IMR-90 (cell line): ENCODE data around the gene ESRRG. TPM values are rescaled to one million over a fixed set of nuclear protein-coding genes. Genes with fewer than 3 reads are reported as not detected.

Experiments
- ATAC-seq: fragments of 200-7000 bp; cut with Tn5 transposase; 2 replicates; pipeline ENCODE4 v1.9.1; 2020; ENCODE audit warnings: low read depth, mild to moderate bottlenecking, moderate library complexity
- BruUV-seq: library from RNA; stranded (reverse); fragments of 400-500 nt; replicated peaks from 2 replicates; lab custom pipeline; 2021; lab: Mats Ljungman, UMichigan
- CTCF ChIA-PET: fragments of 300-600 bp; formaldehyde crosslinking; extraction: SDS; loops from one replicate; lab custom pipeline; 2021; ENCODE audit warnings: antibody characterized with exemption; lab: Yijun Ruan, JAX
- POLR2A ChIA-PET: fragments of 300-600 bp; sonication (Branson Sonifier 250); formaldehyde crosslinking; loops from one replicate; lab custom pipeline; 2022; ENCODE audit warnings: antibody characterized with exemption; ENCODE audit not compliant: unreplicated experiment; lab: Charles Lee
- DNase-seq: peaks from one replicate; pipeline ENCODE4 v3.0.0; 2013
- H2AFZ ChIP-seq: replicated peaks from 2 replicates; pipeline ENCODE3; 2013; ENCODE audit warnings: low read length, mild to moderate bottlenecking; ENCODE audit not compliant: poor library complexity
- H2AK5ac ChIP-seq: 2 replicates; pipeline ENCODE4 v1.6.1; 2013; ENCODE audit warnings: low read depth, low read length, inconsistent platforms
- H2AK9ac ChIP-seq: replicated peaks from 2 replicates; pipeline ENCODE3; 2013; ENCODE audit warnings: mild to moderate bottlenecking, low read depth, low read length, moderate library complexity; ENCODE audit not compliant: poor library complexity
- H2BK120ac ChIP-seq: 2 replicates; pipeline ENCODE4 v1.6.1; 2013; ENCODE audit warnings: low read depth, low read length, inconsistent platforms
- H2BK15ac ChIP-seq: 3 replicates; pipeline ENCODE4 v1.6.1; 2013; ENCODE audit warnings: low read depth, low read length, inconsistent platforms
- H2BK20ac ChIP-seq: 2 replicates; pipeline ENCODE4 v1.6.1; 2013; ENCODE audit warnings: low read depth, mild to moderate bottlenecking, inconsistent platforms, low read length, moderate library complexity
- H2BK5ac ChIP-seq: 2 replicates; pipeline ENCODE4 v1.6.1; 2013; ENCODE audit warnings: mild to moderate bottlenecking, low read depth, low read length, inconsistent platforms; ENCODE audit not compliant: poor library complexity, severe bottlenecking
- H3K14ac ChIP-seq: replicated peaks from 2 replicates; pipeline ENCODE4 v1.6.1; 2013; ENCODE audit warnings: low read depth, low read length, inconsistent platforms
- H3K18ac ChIP-seq: 2 replicates; pipeline ENCODE4 v1.6.1; 2013; ENCODE audit warnings: low read depth, low read length, control low read depth
- H3K23ac ChIP-seq: 2 replicates; pipeline ENCODE4 v1.6.1; 2013; ENCODE audit warnings: low read depth, low read length, inconsistent platforms
- H3K27ac ChIP-seq: 2 replicates; pipeline ENCODE4 v1.5.1; 2013; ENCODE audit warnings: mild to moderate bottlenecking, control low read depth, low read length; ENCODE audit not compliant: insufficient read depth
- H3K27me3 ChIP-seq: 2 replicates; pipeline ENCODE4 v1.6.1; 2013; ENCODE audit warnings: low read length; ENCODE audit not compliant: control insufficient read depth, insufficient read depth
- H3K36me3 ChIP-seq: 2 replicates; pipeline ENCODE4 v1.6.1; 2013; ENCODE audit warnings: low read length, mixed read lengths; ENCODE audit not compliant: control insufficient read depth, insufficient read depth
- H3K4ac ChIP-seq: 2 replicates; pipeline ENCODE4 v1.6.1; 2013; ENCODE audit warnings: low read depth, low read length, inconsistent platforms
- H3K4me1 ChIP-seq: 2 replicates; pipeline ENCODE4 v1.6.1; 2013; ENCODE audit warnings: low read length, mixed read lengths; ENCODE audit not compliant: control insufficient read depth, insufficient read depth
- H3K4me2 ChIP-seq: 2 replicates; pipeline ENCODE4 v1.6.1; 2013; ENCODE audit warnings: low read depth, mild to moderate bottlenecking, control low read depth, low read length, moderate library complexity
- H3K4me3 ChIP-seq: 2 replicates; pipeline ENCODE4 v1.5.1; 2013; ENCODE audit warnings: low read depth, mild to moderate bottlenecking, control low read depth, low read length, moderate library complexity; ENCODE audit not compliant: insufficient read depth
- H3K56ac ChIP-seq: 2 replicates; pipeline ENCODE4 v1.6.1; 2013; ENCODE audit warnings: low read length, inconsistent platforms; ENCODE audit not compliant: insufficient read depth; ENCODE audit errors: extremely low read depth
- H3K79me1 ChIP-seq, 2 experiments: 2 replicates each; pipeline ENCODE4 v1.6.1; 2013; ENCODE audit warnings: low read length in 2 of 2, inconsistent platforms in 1 of 2, low read depth in 1 of 2
- H3K9ac ChIP-seq: 2 replicates; pipeline ENCODE4 v1.6.1; 2013; ENCODE audit warnings: low read depth, low read length, control low read depth
- H3K9me1 ChIP-seq: 2 replicates; pipeline ENCODE4 v1.6.1; 2013; ENCODE audit warnings: low read length, inconsistent platforms; ENCODE audit not compliant: insufficient read depth
- H3K9me3 ChIP-seq: 2 replicates; pipeline ENCODE4 v1.6.1; 2013; ENCODE audit warnings: low read length; ENCODE audit not compliant: control insufficient read depth, insufficient read depth
- H4K20me1 ChIP-seq: 2 replicates; pipeline ENCODE4 v1.6.1; 2013; ENCODE audit warnings: low read length, inconsistent platforms; ENCODE audit not compliant: insufficient read depth
- H4K5ac ChIP-seq: 2 replicates; pipeline ENCODE4 v1.6.1; 2013; ENCODE audit warnings: mild to moderate bottlenecking, low read depth, low read length, control low read depth
- H4K8ac ChIP-seq, 2 experiments: 2 replicates each; pipeline ENCODE4 v1.6.1; 2013; ENCODE audit warnings: low read depth in 2 of 2, low read length in 2 of 2, control low read depth in 1 of 2, inconsistent platforms in 1 of 2
- H4K91ac ChIP-seq: 2 replicates; pipeline ENCODE4 v1.6.1; 2013; ENCODE audit warnings: low read depth, low read length, inconsistent platforms; ENCODE audit not compliant: insufficient read depth
- CEBPB ChIP-seq: IDR thresholded peaks from 2 replicates; pipeline ENCODE4 v1.6.1; 2012; ENCODE audit warnings: low read depth, low read length, improper control_type of control experiment
- CTCF ChIP-seq: conservative IDR thresholded peaks from 2 replicates; pipeline ENCODE4 v1.5.1; 2012; ENCODE audit warnings: mild to moderate bottlenecking, low read depth, low read length, improper control_type of control experiment
- ELK1 ChIP-seq: fragments of 150-350 bp; IDR thresholded peaks from 2 replicates; pipeline ENCODE4 v1.6.1; 2016; ENCODE audit warnings: low read depth, mild to moderate bottlenecking, low read length, moderate library complexity, borderline replicate concordance
- WGBS, 2 experiments: methylation state at CpG; one replicate each; pipeline versions ENCODE4 v1.1.5 to v1.1.7; 2013; ENCODE audit warnings: missing lambda C conversion rate in 2 of 2; ENCODE audit not compliant: insufficient read length in 1 of 2; ENCODE audit errors: extremely low coverage in 2 of 2; 5-methylcytosine and 5-hydroxymethylcytosine counted together
- dilution Hi-C: fragments of 300-500 bp; cut with HindIII; formaldehyde crosslinking; loops from one replicate; pipeline ENCODE4 v1.14.3; 2018; ENCODE audit warnings: low sequenced_read_pairs; ENCODE audit not compliant: unreplicated experiment
- in situ Hi-C: fragments of 300-500 bp; cut with MboI; formaldehyde crosslinking; loops from 3 replicates; pipeline ENCODE4 v1.14.3; 2019; ENCODE audit warnings: low sequenced_read_pairs, inconsistent platforms, mixed read lengths
- intact Hi-C: fragments of 100-400 bp; cut with micrococcal nuclease; formaldehyde crosslinking; loops from 2 replicates; pipeline ENCODE4 v1.10.0; 2022
- polyA plus RNA-seq, 3 experiments: library from polyadenylated mRNA; depleted of rRNA; stranded (reverse); fragments of >200 nt; gene quantifications; 2 replicates each; pipeline ENCODE4 v1.2.3, GENCODE V29; 2012; ENCODE audit warnings: low replicate concordance in 1 of 3
- total RNA-seq: library from RNA; depleted of rRNA; stranded (reverse); fragments of >200 nt; gene quantifications from 2 replicates; pipeline ENCODE4 v1.2.3, GENCODE V29; 2012

Gene ESRRG
- total and polyA plus RNA-seq, 2 of the 4 experiments (the other 2 are of a cell fraction) = 0.17 to 0.54 TPM

- no peaks in the 10 kb centered on the region for H3K79me1 ChIP-seq
- H3K18ac ChIP-seq = no peak overlapping the region
- no peak overlapping the region for H2AFZ ChIP-seq
- H2BK120ac ChIP-seq = no peak overlapping the region
- peaks cover 3% of the 10 kb centered on the region; the same call in 1 of the 2 replicates for H3K4me1 ChIP-seq
- no peak for ATAC-seq
- no peaks in the 10 kb centered on the region for H3K9me3 ChIP-seq
- no peak for DNase-seq
- no peak overlapping the region for H3K27ac ChIP-seq
- H4K8ac ChIP-seq = no peak overlapping the region
- H4K20me1 ChIP-seq = no peaks in the 10 kb centered on the region
- H3K36me3 ChIP-seq = no peaks in the 10 kb centered on the region
- no peak overlapping the region for H4K91ac ChIP-seq
- H3K23ac ChIP-seq = no peak overlapping the region
- no TSS peak for BruUV-seq
- no peak overlapping the region for H2BK20ac ChIP-seq
- H3K9me1 ChIP-seq = peaks cover under 1% of the 10 kb centered on the region; the same call in 1 of the 2 replicates
- no peak overlapping the region for H3K9ac ChIP-seq
- no peak overlapping the region for H3K56ac ChIP-seq
- H3K14ac ChIP-seq = no peak overlapping the region
- H2BK5ac ChIP-seq = no peak overlapping the region
- no peaks in the 10 kb centered on the region; the same call in 1 of the 2 replicates for H3K27me3 ChIP-seq
- dilution Hi-C loops (no loop called here), intact Hi-C loops (no loop called here), in situ Hi-C loops (no loop called here)
- no peak overlapping the region for H3K4me3 ChIP-seq
- WGBS, 2 experiments = 79% methylated on average over 7 of the region's 15 CpGs; no CpG with 5 or more reads in 1 of the 2 experiments
- H3K4ac ChIP-seq = no peak overlapping the region
- no peak overlapping the region for H4K5ac ChIP-seq
- TF ChIP-seq CEBPB (no peak), ELK1 (no peak), CTCF (no peak)
- H2AK9ac ChIP-seq = no peak overlapping the region
- H2AK5ac ChIP-seq = no peak overlapping the region
- no peak overlapping the region for H2BK15ac ChIP-seq
- no peak overlapping the region for H3K4me2 ChIP-seq
- ChIA-PET POLR2A (no interaction called here), CTCF (interaction anchor here (0.6 to 0.8 kb wide), 2 partner anchors 11 to 662 kb away, joined by 3 read pairs; no protein-coding TSS in a partner anchor)
These were observed 12.5 kb downstream of the ESRRG start for GRCh38 chr1:216710598-216711333.
